NCI-H2227 (cell line): ENCODE measurements around the gene TRIM68.
A peak's percentile ranks its signal among the peaks of the same experiment; 100 is the strongest.

Source experiments
- DNase-seq: peaks from one replicate; lab custom pipeline; 2025; ENCODE audit not compliant: unreplicated experiment; lab: John Stamatoyannopoulos, UW

Gene TRIM68, protein sequence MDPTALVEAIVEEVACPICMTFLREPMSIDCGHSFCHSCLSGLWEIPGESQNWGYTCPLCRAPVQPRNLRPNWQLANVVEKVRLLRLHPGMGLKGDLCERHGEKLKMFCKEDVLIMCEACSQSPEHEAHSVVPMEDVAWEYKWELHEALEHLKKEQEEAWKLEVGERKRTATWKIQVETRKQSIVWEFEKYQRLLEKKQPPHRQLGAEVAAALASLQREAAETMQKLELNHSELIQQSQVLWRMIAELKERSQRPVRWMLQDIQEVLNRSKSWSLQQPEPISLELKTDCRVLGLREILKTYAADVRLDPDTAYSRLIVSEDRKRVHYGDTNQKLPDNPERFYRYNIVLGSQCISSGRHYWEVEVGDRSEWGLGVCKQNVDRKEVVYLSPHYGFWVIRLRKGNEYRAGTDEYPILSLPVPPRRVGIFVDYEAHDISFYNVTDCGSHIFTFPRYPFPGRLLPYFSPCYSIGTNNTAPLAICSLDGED

DNA sequence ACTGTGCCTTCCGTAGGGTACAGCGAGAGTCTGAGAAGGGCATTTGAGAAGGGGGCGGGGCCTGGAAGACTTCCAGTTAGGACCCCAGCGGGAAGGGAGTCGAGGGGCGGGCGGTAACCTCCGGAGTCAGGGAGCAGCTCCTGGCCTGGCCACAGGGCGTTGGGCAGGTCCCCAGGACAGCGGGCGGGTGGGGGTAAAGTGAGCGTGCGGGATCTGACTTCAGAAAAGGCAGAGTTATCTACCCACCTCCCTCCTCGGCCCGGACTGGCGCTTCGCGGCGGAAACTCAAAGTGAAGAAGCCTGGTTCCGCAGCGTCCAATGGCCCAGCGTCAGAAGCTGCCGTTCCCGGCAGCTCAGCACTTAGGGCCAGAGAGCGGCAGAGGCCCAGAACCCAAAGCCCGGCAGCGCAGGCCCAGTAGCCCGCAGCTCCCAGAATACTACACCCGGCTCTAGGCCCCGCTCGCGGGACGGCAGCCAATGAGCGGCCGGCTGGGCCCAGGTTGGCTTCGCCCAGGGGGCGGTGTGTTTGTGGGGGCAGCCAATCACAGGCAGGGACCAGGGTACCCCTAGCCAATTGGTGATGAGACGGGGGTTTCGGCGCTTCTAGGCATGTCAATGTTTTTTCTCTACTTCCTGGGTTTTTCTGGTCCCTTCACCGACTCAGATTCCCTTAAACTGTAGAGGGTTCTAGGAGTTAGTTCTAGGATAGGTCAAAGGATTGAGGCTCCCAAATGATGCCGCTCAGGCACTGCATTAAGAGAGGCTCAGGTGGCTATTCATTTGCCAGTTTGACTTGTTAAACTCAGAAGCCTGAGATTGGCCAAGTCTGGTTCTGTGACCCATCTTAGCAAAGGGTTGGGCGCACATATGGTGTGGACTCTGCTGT is at the start of gene TRIM68:
Gene TRIM68, minus strand, starts transcription at position 451 of the 886 bp plus-strand sequence. CDS start 2,727 bp downstream, outside the sequence.
- DNase-seq = peak; percentile 98

DNA sequence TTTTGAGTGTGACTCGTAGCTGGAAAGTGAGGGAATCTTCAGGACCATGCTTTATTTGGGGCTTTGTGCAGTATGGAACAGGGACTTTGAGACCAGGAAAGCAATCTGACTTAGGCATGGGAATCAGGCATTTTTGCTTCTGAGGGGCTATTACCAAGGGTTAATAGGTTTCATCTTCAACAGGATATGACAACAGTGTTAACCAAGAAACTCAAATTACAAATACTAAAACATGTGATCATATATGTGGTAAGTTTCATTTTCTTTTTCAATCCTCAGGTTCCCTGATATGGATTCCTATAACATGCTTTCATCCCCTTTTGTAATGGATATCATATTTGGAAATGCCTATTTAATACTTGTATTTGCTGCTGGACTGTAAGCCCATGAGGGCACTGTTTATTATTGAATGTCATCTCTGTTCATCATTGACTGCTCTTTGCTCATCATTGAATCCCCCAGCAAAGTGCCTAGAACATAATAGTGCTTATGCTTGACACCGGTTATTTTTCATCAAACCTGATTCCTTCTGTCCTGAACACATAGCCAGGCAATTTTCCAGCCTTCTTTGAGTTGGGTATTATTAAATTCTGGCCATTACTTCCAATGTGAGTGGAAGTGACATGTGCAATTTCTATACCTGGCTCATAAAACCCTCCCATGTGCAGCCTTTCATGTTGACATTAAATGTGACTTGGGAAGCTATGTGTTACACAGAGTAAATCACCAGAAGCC is 46.8 kb upstream of the TRIM68 start:
- DNase-seq = no peak

DNA sequence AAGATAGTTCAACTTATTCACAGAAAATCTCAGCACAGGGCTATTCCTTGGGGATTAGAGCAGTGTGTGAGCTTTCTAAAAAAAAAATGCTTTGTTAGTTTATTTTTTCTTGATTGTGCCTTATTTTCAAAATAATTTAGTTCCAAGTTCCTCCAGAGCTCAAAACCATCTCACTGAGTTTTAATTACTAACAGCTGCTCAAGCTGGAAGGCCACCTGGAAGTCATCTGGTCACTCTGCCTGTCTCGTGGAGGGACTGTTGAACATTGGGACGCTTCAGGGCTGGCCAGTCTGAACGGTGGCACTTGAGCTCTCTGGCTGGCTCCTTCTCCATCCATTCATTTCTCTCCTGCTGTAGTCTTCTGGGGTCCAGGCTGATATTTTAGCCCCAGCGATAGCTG is 39.7 kb upstream of the TRIM68 start:
- no peak for DNase-seq

DNA sequence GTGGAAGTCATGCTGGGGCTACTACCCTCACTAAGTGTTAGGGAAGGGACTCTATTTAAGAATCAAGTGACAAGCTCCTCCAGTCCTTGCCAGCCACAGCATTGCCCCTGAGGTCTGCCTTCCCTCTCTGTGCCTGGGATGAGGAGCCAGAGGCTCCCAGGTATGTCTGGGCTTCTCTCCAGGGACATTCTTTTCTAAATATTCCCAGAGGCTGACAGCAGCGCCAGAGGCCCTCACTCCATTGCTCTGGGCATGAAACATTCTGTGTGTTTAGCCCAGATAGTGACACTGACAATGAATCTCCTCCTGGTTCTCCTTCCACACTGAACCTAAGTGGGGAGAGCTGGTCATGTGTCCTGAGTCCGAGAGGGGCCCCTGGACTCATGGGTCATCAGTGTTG is 37.9 kb upstream of the TRIM68 start:
- no peak for DNase-seq

DNA sequence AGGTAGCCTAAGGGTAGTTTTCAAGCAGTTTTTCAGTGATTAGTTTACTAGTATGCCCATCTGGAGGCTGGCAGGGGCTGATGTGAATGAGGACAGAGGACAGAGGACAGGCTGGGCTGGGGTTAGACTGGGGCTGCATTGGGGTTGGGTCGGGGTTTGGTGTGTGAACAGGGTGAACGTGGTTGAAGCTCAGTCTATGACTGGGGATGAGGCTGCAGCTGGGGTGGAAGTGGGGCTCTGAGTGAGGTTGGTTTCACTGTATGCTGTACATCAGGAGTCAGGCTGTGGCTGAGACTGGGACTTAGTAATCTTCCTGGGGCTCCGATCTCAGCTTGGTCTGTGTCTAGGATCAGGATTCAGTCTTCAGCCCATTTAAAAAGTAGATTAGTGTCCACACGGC is 36.2 kb upstream of the TRIM68 start:
- no peak for DNase-seq

DNA sequence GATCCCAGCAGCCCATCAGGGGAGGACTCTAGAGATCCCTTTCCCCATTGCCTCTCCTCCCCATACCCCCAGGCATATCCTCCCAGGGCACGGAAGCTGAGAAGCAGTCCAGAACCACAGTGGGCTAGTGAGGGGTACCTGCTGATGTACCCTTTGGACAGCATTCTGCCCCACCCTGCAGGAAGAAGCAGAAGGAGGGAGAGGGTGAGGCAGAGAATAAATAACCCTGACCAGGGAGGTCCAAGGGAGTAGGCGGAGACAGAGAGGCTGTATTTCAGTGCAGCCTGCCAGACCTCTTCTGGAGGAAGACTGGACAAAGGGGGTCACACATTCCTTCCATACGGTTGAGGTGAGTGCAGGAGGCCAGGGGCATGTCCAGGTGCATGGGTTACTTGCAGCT is 35.7 kb upstream of the TRIM68 start, which contains the start of gene OR51E1:
Gene OR51E1, plus strand, starts transcription at position 301 of the 400 bp plus-strand sequence. CDS start 8,545 bp downstream, outside the sequence.
- no peak for DNase-seq

DNA sequence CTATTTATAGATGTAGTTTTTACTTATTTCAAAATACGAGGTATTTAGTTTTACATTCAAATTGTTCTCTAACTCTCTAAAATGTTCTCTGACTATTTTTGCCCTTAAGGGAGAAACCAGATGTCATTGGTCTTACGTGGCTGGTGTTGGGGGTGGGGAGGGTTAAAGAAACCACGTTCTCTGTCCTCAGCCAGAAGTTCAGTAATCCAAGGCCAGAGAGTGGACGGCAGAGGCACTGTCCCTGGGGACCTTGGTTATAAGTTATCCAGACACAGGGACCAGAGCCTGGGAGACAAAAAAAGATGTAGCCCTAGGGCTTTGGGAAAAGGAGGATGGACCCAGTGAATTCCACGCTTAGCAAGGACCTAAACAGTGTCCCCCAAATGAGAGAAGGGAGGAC is 35.0 kb upstream of the TRIM68 start:
- DNase-seq = no peak

DNA sequence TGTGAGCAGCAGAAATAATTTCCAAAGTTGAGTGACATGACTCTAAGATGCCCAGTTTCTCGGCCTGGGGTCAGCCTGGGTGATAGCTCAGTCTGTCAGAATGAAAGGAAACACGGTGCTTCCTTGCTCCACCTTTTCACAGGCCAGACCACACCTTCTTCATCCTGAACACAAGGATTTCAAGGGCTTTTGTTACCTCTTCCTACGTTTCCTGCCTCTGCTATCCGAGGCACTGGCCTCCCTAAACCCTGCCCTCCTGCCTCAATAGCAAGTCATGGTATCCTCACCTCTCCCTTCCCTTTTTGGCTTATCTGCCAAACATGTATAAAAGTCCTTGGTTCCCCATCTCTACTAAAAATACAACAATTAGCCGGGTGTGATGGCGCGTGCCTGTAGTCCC is 34.0 kb upstream of the TRIM68 start:
- no peak for DNase-seq

DNA sequence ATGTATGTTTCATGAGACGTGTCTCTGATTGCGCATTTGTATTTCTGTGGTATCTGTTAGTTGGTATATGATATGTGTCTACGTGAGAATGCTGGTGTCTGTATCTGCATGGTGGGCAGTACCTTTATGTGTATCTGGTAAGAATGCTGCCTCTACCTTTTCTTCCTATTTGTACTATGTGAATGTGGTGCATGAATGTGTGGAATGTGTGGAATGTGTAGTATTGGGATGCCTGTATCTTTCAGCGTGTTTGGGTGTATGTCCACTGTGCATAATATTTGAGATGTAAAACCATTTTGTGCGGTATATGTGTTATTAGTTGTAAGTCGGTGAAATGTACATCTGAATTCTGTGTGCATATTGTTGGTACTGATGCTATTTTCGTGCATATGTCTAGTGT is 33.5 kb upstream of the TRIM68 start:
- DNase-seq = no peak

DNA sequence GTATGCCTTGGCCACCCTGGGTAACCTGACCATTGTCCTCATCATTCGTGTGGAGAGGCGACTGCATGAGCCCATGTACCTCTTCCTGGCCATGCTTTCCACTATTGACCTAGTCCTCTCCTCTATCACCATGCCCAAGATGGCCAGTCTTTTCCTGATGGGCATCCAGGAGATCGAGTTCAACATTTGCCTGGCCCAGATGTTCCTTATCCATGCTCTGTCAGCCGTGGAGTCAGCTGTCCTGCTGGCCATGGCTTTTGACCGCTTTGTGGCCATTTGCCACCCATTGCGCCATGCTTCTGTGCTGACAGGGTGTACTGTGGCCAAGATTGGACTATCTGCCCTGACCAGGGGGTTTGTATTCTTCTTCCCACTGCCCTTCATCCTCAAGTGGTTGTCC is 31.9 kb upstream of the TRIM68 start:
- DNase-seq = no peak

DNA sequence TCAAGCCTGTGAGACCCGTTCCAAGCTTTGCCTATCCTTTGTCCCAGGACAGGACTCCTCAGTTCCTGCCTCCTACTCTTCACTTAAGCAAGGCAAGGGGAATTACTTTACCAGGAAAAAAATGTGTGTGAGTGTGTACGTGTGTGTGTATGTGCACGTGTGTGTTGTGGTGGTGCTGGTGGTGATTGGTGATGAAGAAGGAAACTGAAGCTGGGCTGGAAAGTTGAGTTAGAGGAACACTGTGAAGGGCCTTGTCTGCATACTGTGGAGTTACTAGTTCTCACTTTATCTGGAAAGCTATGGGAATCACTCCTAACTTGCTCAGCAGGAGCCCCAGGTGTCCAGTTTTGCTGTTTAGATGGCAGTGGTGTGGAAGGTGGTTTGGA is 29.6 kb upstream of the TRIM68 start:
- DNase-seq = no peak

DNA sequence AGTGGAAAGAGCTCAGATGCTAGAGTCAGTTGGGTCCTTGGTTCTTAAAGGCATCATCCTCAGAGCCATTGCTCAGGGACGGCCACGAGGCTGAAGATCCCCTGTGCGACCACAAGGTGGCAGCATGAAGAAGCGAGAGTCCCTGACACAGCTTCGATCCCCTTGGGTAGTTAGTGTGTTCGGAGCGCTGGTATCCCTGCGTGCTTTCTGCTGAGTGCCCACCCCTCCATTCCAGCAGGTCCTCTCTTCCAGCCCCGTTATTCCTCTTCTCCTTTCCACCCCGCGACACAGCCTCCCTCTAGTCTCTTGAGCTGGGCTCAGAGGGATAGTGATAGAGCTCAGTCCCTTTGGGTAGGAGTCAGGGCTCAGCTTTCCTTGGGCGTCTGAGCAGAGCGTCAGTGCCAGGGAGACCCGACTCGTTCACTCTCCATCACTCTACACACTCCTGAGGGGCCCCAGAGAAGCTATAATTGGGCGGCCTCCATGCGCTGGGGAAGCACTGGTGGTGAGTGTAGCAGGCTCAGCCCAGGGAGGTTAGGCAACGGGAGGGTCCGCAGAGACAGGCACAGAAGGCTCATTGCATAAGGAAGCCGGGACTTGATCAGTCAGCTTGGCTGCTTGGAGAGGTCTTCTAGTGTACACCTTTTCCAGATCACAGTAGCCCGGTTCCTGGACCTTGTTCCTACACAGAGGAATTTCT is 29.1 kb upstream of the TRIM68 start, which contains the start of gene OR51D1:
Gene OR51D1, plus strand, starts transcription at position 516 of the 700 bp plus-strand sequence. CDS start 2,314 bp downstream, outside the sequence.
- peak; percentile 85 for DNase-seq

DNA sequence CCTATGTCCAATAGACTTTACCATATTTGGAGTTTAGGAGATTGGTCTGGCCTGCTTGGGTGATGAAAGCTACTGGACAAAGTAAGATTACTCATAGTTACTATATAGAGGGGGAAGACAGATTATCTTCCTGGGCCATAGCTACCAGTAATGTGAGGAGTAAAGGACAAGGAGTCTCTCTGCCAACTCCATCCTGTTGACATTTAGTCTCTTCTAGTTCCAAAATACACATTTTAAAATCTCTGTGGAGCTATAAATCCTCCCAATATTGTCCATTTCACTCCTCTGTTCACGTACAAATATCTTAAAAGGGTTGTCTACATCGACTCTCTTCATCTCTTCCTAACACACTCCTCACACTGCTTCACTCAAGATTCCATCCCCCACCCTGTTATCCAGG is 28.1 kb upstream of the TRIM68 start:
- no peak for DNase-seq

DNA sequence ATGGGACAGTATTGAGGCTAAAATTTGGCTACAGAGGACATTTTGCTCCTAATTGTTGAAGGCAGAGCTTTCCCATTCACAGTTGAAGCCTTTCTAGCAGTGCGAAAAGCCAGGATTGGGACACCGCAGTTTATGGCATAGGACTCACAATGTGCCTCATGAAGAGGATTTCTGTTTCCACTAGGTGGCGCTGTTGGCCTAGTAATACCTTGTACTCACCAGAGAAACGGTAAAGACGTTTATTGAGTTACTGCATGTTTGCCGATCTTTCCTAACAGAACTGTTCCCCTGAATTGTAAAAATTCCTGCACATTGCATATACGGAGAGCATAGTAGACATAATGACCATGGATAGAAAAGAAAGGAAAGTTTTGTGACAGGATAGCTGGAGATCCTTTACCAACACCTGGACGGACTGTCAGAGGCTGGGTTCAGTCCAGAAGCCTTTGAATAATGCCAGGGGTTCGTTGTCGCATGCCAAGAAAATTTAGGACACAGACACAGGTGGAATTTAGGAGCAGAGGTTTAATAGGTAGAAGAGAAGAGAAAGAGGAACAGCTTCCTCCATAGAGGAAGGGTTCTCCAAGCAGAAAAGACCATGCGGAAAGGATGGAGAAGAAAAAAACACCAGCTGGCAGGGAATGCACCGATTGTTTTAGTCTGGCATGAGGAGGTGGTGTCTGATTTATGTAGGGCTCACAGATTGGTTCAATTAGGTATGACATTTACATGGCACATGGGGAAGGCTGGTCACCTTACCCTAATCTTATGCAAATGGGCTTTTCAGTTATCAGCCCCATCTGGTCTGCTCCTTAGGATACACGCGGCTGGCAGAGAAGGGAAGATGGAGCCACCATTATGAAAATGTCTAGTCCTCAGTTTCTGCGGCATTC is 18.4 kb upstream of the TRIM68 start:
- DNase-seq = peak; percentile 79

DNA sequence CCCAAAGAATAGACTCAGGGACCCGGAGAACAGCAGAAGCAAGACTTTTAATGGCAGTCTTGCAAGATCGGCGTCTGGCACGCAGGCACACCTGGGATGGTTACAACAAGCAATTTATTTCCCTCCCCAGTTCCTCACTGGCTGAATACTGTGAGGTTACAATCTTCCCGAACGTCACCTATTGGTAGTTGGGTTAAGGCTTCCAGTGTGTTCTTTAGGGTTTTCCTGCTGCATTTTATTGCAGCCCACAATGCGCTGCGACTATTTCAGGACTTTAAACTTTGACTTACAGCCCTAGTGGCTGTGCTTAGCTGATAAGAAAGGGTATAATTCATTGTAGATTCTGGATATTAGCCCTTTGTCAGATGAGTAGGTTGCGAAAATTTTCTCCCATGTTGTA is 11.5 kb upstream of the TRIM68 start:
- no peak for DNase-seq

DNA sequence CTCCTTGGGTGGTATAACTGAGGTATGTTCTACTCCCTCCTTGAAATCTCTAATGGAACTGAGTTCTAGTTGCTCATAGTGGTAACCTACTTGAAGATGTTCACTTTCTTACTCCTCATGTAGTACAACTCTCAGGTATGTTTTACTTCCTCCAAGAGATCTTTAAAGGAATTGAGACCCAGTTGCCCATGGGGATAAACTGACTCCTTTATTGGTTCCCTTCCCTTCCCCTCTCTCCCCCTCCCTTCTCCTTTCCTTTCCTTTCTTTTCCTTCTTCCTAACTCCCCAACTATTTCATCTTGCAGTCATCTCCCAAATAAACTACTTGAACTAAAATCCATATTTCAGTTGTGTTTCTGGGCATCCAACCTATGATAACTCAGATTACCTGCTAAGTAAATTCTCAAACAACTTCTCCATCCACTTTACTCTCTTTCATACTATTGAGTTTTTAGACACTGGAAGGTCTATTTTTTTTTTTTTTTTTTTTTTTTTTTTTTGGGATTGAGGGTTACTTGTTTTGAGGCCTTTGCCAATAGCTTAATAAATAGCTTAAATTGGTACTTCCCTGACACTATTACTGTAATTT is 7.9 kb upstream of the TRIM68 start:
- DNase-seq = no peak

DNA sequence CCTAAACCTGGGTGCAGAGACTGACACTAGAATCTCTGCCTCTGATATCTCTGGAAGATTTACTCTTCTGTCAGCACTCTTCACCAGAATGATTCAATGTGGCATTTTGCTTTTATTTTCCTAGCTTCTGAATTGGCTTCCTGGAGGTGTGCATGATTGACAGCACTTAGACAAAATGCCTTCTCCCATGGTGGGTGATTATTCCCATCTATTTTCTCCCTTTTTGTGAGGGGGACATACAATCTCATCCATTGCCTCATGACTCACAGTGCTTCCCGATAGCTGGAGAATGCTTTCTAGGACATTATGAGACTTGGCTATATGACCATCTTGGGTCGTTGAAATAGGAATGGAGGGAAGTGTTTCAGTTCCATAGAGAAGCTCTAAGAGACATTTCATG is 4.0 kb upstream of the TRIM68 start:
- DNase-seq = no peak

DNA sequence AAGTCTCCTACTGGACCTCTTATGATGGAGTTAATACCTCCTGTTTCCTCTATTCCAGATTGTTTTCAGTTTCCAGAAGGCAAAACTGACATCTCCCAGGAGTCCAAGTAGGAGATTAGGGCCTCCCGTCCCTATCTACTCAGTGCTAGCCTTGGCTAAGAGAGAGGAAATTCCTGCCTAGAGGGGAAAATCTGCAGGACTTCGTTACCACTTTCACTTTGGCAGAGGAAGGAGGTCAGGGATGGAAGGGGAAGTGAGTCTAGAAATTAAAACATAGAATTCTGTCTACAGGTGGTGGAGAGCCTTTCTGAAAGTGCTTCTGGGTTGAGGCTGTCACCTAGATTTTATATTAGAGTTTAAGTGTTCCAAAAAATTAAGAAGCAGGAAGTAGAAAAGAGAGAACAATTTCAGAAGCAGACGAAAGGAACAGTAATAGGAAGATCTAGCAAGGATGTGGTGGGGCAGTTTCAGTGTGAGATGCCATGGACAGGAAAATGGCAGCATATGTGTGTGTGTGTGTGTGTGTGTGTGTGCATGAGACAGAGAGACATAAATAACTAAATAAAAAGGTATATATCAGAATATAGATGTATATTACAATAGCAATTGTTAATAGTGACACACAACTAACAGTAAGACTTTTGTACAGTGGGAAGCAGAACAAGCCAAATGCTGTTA is 2.4 kb upstream of the TRIM68 start:
- no peak for DNase-seq
